GM04504 (cell line): ENCODE measurements around the gene CLEC16A.

Source experiments
- DNase-seq: peaks from one replicate; pipeline ENCODE4 v3.0.0-alpha.2; 2012; ENCODE audit warnings: low read depth

The CLEC16A gene

GRCh38 chr16:11224894-11225676 lies 280.7 kb downstream of the CLEC16A start:
- no peak for DNase-seq

GRCh38 chr16:11225677-11226549 lies 281.5 kb downstream of the CLEC16A start:
- DNase-seq = no peak

GRCh38 chr16:11229432-11229831 lies 285.1 kb downstream of the CLEC16A start:
- no peak for DNase-seq

GRCh38 chr16:11229906-11230305 lies 285.5 kb downstream of the CLEC16A start:
- no peak for DNase-seq

- DNase-seq = no peak
Measured at GRCh38 chr16:11231367-11231970, 287.1 kb downstream of the CLEC16A start.
